GM06990 (cell line): ENCODE data around the gene ENTPD2.
A peak's percentile ranks its signal among the peaks of the same experiment; 100 is the strongest.

ENCODE experiments used
- DNase-seq: peaks from one replicate; pipeline ENCODE4 v3.0.0-alpha.2; 2011; ENCODE audit not compliant: insufficient read length; ENCODE audit errors: extremely low read depth
- H3K27me3 ChIP-seq: replicated peaks from 2 replicates; pipeline ENCODE4 v1.6.0; 2011; ENCODE audit warnings: low read length; ENCODE audit not compliant: control insufficient read depth, insufficient read depth
- H3K36me3 ChIP-seq: 2 replicates; pipeline ENCODE4 v1.5.1; 2011; ENCODE audit warnings: low read length; ENCODE audit not compliant: control insufficient read depth, insufficient read depth
- H3K4me3 ChIP-seq: replicated peaks from 2 replicates; pipeline ENCODE4 v1.5.1; 2011; ENCODE audit warnings: low read depth, mild to moderate bottlenecking, control low read depth, low read length
- CTCF ChIP-seq: IDR thresholded peaks from 2 replicates; pipeline ENCODE4 v1.5.1; 2011; ENCODE audit warnings: low read length, control low read depth, mild to moderate bottlenecking, inconsistent platforms; ENCODE audit not compliant: insufficient read depth, poor library complexity, severe bottlenecking

The ENTPD2 gene

DNA sequence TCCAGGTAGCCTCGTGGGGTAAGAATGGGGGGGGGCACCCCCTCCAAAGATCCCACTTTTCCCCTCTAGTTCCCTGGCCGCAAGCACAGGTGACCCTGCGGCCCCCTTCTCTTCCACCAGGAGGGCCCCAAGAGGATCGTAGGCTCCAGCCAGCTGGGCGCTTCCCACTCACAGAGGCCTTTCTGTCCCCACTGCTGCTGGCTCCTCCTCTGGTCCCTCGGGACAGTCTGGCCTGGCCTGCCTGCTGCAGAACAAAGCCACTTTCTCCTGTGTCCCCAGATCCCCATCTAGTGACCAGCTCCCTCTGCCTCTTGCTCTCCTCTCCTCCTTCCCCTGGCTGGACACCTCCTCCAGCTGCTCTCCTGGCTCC, 17.0 kb upstream of the ENTPD2 start:
- Histone ChIP-seq H3K4me3 (peak overlapping the region; percentile 63), H3K36me3 (no peaks in the 10 kb centered on the region; the same call in 1 of the 2 replicates), H3K27me3 (no peaks in the 10 kb centered on the region)
- TF ChIP-seq CTCF: no peak
- DNase-seq: no peak

DNA sequence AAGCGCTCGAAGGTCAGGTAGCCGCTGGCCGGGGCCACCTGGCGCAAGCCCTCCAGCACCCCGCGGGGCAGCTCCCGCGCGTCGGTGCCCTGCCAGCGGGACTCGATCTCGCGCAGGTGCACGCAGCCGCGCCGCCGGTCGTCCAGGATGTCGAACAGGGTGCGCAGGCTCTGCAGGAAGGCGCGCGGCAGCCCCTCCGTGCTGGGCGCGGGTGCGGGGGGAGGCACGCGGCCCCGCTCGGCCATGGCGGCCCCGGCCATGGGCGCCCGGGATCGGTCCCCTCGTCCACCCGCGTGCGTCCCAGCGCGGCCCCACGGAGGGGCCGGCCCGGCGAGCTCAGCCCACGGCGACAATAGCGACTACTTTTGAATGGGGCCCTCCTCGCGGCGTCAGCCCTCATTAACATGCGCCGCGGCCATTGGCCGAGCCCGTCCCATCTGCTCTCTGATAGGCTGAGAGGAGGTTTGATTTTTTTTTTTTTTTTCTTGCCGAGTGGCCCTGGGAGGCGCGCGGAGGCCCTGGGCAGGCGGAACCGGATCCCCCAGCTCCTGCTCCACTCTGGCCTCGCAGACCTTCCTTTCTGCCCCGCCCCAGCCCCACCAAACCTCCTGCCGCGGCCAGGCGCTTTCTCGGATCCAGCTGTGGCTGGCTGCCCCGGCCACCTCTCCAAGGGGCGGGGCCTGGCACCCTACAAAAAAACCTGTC, 16.5 kb upstream of the ENTPD2 start, which contains the start of gene SAPCD2:
Gene SAPCD2 (minus strand): TSS at position 357 of the 705 bp plus-strand sequence. CDS start 97 bp downstream, at position 260.
- no peak for TF ChIP-seq CTCF
- Histone ChIP-seq H3K27me3 (no peaks in the 10 kb centered on the region), H3K36me3 (no peaks in the 10 kb centered on the region; the same call in none of the 2 replicates), H3K4me3 (peak within 1 kb of the TSS; percentile 63)
- DNase-seq: peak; percentile 91

DNA sequence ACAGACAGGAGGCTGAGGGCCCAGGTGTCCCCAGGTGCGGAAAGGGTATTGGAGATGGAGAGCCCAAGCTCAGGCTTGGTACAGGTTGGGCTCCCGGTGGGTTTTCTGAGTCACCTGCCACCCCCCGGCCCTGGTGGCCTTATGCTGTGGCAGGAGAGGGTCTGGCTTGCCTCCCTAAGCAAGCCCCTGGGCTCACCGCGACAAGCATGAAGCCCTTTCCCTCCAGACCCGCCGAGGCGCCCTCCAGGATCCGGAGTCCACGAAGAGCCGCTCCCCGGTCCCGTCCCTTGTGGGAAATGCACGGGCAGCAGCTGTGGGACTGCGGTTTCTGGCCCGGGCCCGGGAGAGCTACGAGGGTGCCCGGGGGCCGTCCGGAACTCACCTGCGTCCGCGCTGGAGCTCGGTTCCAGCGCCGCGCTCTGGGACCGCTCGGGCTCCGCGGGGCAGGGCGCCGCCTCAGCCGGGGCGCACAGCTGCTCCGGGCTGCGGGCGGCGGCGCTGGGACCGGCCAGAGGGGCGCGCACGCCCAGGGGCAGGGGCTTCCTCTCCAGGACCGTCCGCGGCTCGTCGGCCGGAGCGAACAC, 15.7 kb upstream of the ENTPD2 start:
- Histone ChIP-seq H3K4me3 (peak overlapping the region; percentile 63), H3K36me3 (no peaks in the 10 kb centered on the region; the same call in none of the 2 replicates), H3K27me3 (no peaks in the 10 kb centered on the region)
- DNase-seq: no peak
- no peak for TF ChIP-seq CTCF

GRCh38 chr9:137068539-137069507, 15.0 kb upstream of the ENTPD2 start:
- no peaks in the 10 kb centered on the region; the same call in none of the 2 replicates for H3K36me3 ChIP-seq
- no peak for TF ChIP-seq CTCF
- no peak for DNase-seq
- H3K27me3 ChIP-seq: no peaks in the 10 kb centered on the region
- H3K4me3 ChIP-seq: peak overlapping the region; percentile 63

- peak; percentile 77 for DNase-seq
- peak; percentile 92 for TF ChIP-seq CTCF
- Histone ChIP-seq H3K36me3 (no peaks in the 10 kb centered on the region; the same call in none of the 2 replicates), H3K27me3 (no peaks in the 10 kb centered on the region), H3K4me3 (no peak overlapping the region)
Measured at GRCh38 chr9:137067860-137068538, 14.1 kb upstream of the ENTPD2 start.
